Natural killer cell (primary cell): ENCODE data around the gene KSR1. TPM values are rescaled to one million over a fixed set of nuclear protein-coding genes. Genes with fewer than 3 reads are reported as not detected.
A peak's percentile ranks its signal among the peaks of the same experiment; 100 is the strongest.

Experiments
- ATAC-seq, 3 donors: fragments of 150-1000 bp in 2 of 3; fragments of 200-7000 bp in 1 of 3; cut with Tn5 transposase; 1 replicate in 1 of 3; 2 replicates in 2 of 3; pipeline ENCODE4 v1.10.0; 2021; ENCODE audit warnings: mild to moderate bottlenecking in 2 of 3, moderate library complexity in 2 of 3
- DNase-seq, 2 donors: peaks; one replicate each; pipeline versions ENCODE4 v3.0.0 to v3.0.0-alpha.2; 2013 to 2021; ENCODE audit warnings: mixed read lengths in 1 of 2
- H3K27ac ChIP-seq: one replicate; pipeline ENCODE4 v1.5.1; 2013; ENCODE audit warnings: mild to moderate bottlenecking, low read length
- H3K27me3 ChIP-seq: one replicate; pipeline ENCODE4 v1.6.1; 2013; ENCODE audit warnings: low read length; ENCODE audit not compliant: control insufficient read depth, insufficient read depth
- H3K36me3 ChIP-seq: one replicate; pipeline ENCODE4 v1.6.1; 2013; ENCODE audit warnings: low read length; ENCODE audit not compliant: control insufficient read depth, insufficient read depth
- H3K4me1 ChIP-seq: one replicate; pipeline ENCODE4 v1.6.1; 2013; ENCODE audit warnings: low read length; ENCODE audit not compliant: control insufficient read depth, insufficient read depth
- H3K4me3 ChIP-seq: one replicate; pipeline ENCODE4 v1.5.1; 2013; ENCODE audit warnings: low read length
- H3K9me3 ChIP-seq: one replicate; pipeline ENCODE4 v1.6.1; 2013; ENCODE audit warnings: low read length; ENCODE audit not compliant: control insufficient read depth, insufficient read depth
- H3K27ac Mint-ChIP-seq, 2 donors: one replicate each; pipeline ENCODE4 v1.8.0; 2022; ENCODE audit warnings: mild to moderate bottlenecking in 2 of 2, mixed read lengths in 2 of 2, moderate library complexity in 1 of 2
- H3K27me3 Mint-ChIP-seq, 2 donors: one replicate each; pipeline ENCODE4 v1.8.0; 2022; ENCODE audit warnings: low read depth in 2 of 2, mixed read lengths in 2 of 2
- H3K36me3 Mint-ChIP-seq: one replicate; pipeline ENCODE4 v1.8.0; 2022; ENCODE audit warnings: mixed read lengths
- H3K4me1 Mint-ChIP-seq, 2 donors: one replicate each; pipeline ENCODE4 v1.8.0; 2022; ENCODE audit warnings: mixed read lengths in 2 of 2
- H3K4me3 Mint-ChIP-seq: one replicate; pipeline ENCODE4 v1.8.0; 2022; ENCODE audit warnings: mild to moderate bottlenecking, moderate library complexity, mixed read lengths
- H3K9me3 Mint-ChIP-seq, 2 donors: one replicate each; pipeline ENCODE4 v1.8.0; 2022; ENCODE audit warnings: mixed read lengths in 2 of 2
- CTCF ChIP-seq: fragments of 200-600 bp; IDR thresholded peaks from one replicate; pipeline ENCODE4 v1.8.0; 2022; ENCODE audit warnings: antibody characterized with exemption
- WGBS: methylation state at CpG from one replicate; pipeline ENCODE4 v1.1.7; 2013; ENCODE audit warnings: missing lambda C conversion rate; ENCODE audit not compliant: insufficient coverage; 5-methylcytosine and 5-hydroxymethylcytosine counted together
- intact Hi-C: fragments of 100-400 bp; cut with micrococcal nuclease; formaldehyde crosslinking; loops from one replicate; pipeline ENCODE4 v1.14.2; 2022
- total RNA-seq, 4 donors: library from RNA; stranded (reverse); fragments of 120-200 nt in 1 of 4; gene quantifications; one replicate each; pipeline versions ENCODE4 v1.2.3 to v1.2.4, GENCODE V29; 2013 to 2022

The KSR1 gene
- total RNA-seq, 3 donors from 2014 or later (not counting 1 experiment from before 2014, with no cell fraction given): 46.4 to 63.1 (median 59.2) TPM

DNA sequence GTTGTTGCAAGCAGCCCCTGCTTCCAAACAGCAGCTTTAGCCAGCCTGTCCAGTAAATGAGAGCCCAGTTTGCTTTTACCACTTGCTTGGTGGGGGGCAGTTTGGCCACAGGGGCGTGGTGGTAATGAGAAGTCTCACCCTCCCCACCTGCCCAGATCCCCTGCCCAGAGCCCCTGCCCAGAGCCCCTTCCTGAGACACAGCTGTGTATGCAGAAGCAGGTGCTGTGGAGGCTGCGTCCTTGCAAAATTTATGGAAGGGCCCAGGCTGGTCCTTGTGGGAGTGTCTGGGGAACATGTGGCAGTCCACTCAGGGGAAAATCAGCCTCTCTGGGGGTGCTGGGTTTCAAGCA lies 147.1 kb downstream of the KSR1 start:
- no peak overlapping the region for H3K27ac ChIP-seq
- intact Hi-C loops: loop anchor here (1.0 to 10.0 kb wide), 2 partner anchors 48 to 119 kb away; no protein-coding TSS in a partner anchor
- no peak for ATAC-seq
- no peaks in the 10 kb centered on the region for H3K9me3 Mint-ChIP-seq
- no peaks in the 10 kb centered on the region for H3K36me3 Mint-ChIP-seq
- no peaks in the 10 kb centered on the region for H3K9me3 ChIP-seq
- no peak for DNase-seq
- H3K27me3 Mint-ChIP-seq: no peaks in the 10 kb centered on the region
- no peak overlapping the region for H3K4me3 Mint-ChIP-seq
- WGBS: 80% methylated on average over 2 of the region's 2 CpGs
- peaks cover 11% of the 10 kb centered on the region for H3K4me1 ChIP-seq
- peak; percentile 5 for TF ChIP-seq CTCF
- H3K36me3 ChIP-seq: peaks cover 32% of the 10 kb centered on the region
- peaks cover 0 to 14% of the 10 kb centered on the region in 2 donors for H3K4me1 Mint-ChIP-seq
- H3K27ac Mint-ChIP-seq: peak overlapping the region in 1 of 2 donors; percentile 33
- no peak overlapping the region for H3K4me3 ChIP-seq
- no peaks in the 10 kb centered on the region for H3K27me3 ChIP-seq

DNA sequence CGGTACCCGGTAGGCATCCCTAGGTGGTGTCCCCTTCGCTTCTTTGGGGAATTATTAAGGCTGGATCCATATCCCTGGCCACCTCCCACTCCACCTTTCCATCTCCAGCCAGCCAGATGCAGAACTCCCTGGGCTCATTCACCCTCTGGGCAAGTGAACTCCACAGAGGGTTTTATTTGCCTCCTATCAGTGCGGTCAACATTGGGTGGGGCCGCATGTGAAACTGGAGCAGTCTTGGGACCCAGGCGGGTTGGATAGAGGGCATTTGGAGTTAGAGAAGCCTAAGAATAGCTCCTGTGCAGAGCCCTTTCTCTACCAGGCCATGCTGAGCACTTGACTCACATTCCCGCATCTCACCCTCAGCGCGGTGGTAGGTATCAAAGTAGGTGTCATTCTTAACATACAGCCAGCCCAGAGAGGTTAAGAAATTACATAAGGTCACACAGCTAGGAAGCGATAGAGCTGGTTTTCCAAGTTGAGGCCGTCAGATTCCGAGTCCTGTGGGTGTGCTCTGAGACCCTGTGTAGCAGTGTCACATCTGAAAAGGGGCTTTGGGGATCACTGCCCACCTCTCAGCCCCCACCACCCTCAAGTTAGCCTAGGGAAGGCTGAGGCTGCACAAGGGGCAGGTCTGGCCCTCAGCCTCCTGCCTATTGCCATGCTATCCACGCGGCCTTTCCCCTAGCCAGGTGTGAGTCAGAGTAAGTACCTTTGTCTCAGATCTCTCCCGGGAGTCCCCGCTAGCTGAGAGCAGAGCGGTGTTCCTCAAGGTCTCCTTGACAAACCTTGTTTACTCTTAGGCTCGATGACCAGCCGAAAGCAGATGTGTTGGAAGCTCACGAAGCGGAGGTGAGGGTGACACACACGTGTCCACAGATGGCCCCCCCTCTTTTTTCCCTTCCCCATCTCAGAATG lies 147.9 kb downstream of the KSR1 start:
- H3K36me3 ChIP-seq: peaks cover 37% of the 10 kb centered on the region
- no peak overlapping the region for H3K4me3 Mint-ChIP-seq

DNA sequence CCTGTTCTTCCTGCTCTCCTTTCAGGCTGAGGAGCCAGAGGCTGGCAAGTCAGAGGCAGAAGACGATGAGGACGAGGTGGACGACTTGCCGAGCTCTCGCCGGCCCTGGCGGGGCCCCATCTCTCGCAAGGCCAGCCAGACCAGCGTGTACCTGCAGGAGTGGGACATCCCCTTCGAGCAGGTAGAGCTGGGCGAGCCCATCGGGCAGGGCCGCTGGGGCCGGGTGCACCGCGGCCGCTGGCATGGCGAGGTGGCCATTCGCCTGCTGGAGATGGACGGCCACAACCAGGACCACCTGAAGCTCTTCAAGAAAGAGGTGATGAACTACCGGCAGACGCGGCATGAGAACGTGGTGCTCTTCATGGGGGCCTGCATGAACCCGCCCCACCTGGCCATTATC lies 149.2 kb downstream of the KSR1 start:
- Mint-ChIP-seq H3K4me3 (no peak overlapping the region), H3K9me3 (no peaks in the 10 kb centered on the region), H3K36me3 (no peaks in the 10 kb centered on the region), H3K27ac (no peak overlapping the region), H3K4me1 (peaks cover 0 to 10% of the 10 kb centered on the region in 2 donors), H3K27me3 (no peaks in the 10 kb centered on the region)
- no peak overlapping the region for H3K27ac ChIP-seq
- H3K27me3 ChIP-seq: no peaks in the 10 kb centered on the region
- ATAC-seq (no peak), DNase-seq (no peak)
- WGBS: 96% methylated on average over 25 of the region's 25 CpGs
- no peaks in the 10 kb centered on the region for H3K9me3 ChIP-seq
- H3K4me3 ChIP-seq: no peak overlapping the region
- no peak for TF ChIP-seq CTCF
- H3K4me1 ChIP-seq: peaks cover 11% of the 10 kb centered on the region
- intact Hi-C loops: loop anchor here (10.0 kb wide), 1 partner anchor 121 kb away; no protein-coding TSS in a partner anchor
- H3K36me3 ChIP-seq: peaks cover 44% of the 10 kb centered on the region

More for the DNA sequence above, 147.9 kb downstream of the KSR1 start:
- H3K4me1 Mint-ChIP-seq: peaks cover 0 to 14% of the 10 kb centered on the region in 2 donors
- H3K27me3 ChIP-seq: no peaks in the 10 kb centered on the region
- no peak for TF ChIP-seq CTCF
- ATAC-seq (no peak), DNase-seq (no peak)
- peaks cover 11% of the 10 kb centered on the region for H3K4me1 ChIP-seq
- intact Hi-C loops: loop anchor here (1.0 to 10.0 kb wide), 2 partner anchors 47 to 119 kb away; no protein-coding TSS in a partner anchor
- no peak overlapping the region for H3K4me3 ChIP-seq
- H3K9me3 Mint-ChIP-seq: no peaks in the 10 kb centered on the region
- no peaks in the 10 kb centered on the region for H3K27me3 Mint-ChIP-seq
- no peaks in the 10 kb centered on the region for H3K9me3 ChIP-seq
- H3K36me3 Mint-ChIP-seq: no peaks in the 10 kb centered on the region
- H3K27ac Mint-ChIP-seq: no peak overlapping the region
- H3K27ac ChIP-seq: no peak overlapping the region
- 97% methylated on average over 22 of the region's 22 CpGs for WGBS
